K562 (cell line): ENCODE results near the gene CENPC. TPM values are rescaled to one million over a fixed set of nuclear protein-coding genes. Genes with fewer than 3 reads are reported as not detected.

Experiments
- ATAC-seq: fragments of 200-7000 bp; cut with Tn5 transposase; 3 replicates; pipeline ENCODE4 v1.9.1; 2020; ENCODE audit warnings: moderate library complexity
- BruUV-seq: library from RNA; stranded (reverse); fragments of 400-500 nt; replicated peaks from 2 replicates; lab custom pipeline; 2021; lab: Mats Ljungman, UMichigan
- CTCF ChIA-PET: fragments of 300-600 bp; formaldehyde crosslinking; extraction: SDS; loops from one replicate; lab custom pipeline; 2021; ENCODE audit warnings: low intra/inter-chr PET ratio; lab: Yijun Ruan, JAX
- POLR2A ChIA-PET: fragments of 300-600, 350-650 bp; sonication (Branson Sonifier 250); formaldehyde crosslinking; extraction: SDS; loops from one replicate; lab custom pipeline; 2021; ENCODE audit warnings: antibody characterized with exemption, inconsistent platforms; lab: Yijun Ruan, JAX
- DNase-seq, 4 experiments: peaks; one replicate each; pipeline versions ENCODE4 v3.0.0 to v3.0.0-alpha.2; 2011 to 2018; ENCODE audit warnings: low spot score in 3 of 4, mixed read lengths in 3 of 4; ENCODE audit errors: extremely low read depth in 1 of 4
- FAIRE-seq: peaks from 2 replicates; lab custom pipeline; 2011; peaks lifted over from hg19 to GRCh38; lab: Jason Lieb, UNC
- H2AFZ ChIP-seq: 2 replicates; pipeline ENCODE4 v1.6.0; 2011; ENCODE audit warnings: low read depth, low read length, control low read depth, inconsistent platforms
- H3K27ac ChIP-seq: fragments of 200-600 bp; 3 replicates; pipeline ENCODE4 v1.8.0; 2011; ENCODE audit warnings: low read depth, mild to moderate bottlenecking, control low read depth, inconsistent platforms, low read length, moderate library complexity, mixed read lengths; ENCODE audit errors: extremely low read depth
- H3K27me3 ChIP-seq, 2 experiments: fragments of 300-600 bp in 1 of 2; 2 replicates in 1 of 2; 3 replicates in 1 of 2; pipeline versions ENCODE4 v1.6.0 to v1.8.0; 2011; ENCODE audit warnings: inconsistent platforms in 2 of 2, low read length in 2 of 2, mild to moderate bottlenecking in 1 of 2, mixed read lengths in 1 of 2, moderate library complexity in 1 of 2; ENCODE audit not compliant: control insufficient read depth in 2 of 2, insufficient read depth in 2 of 2
- H3K36me3 ChIP-seq: fragments of 300-600 bp; 3 replicates; pipeline ENCODE4 v1.8.0; 2011; ENCODE audit warnings: mild to moderate bottlenecking, low read length, inconsistent platforms; ENCODE audit not compliant: control insufficient read depth, insufficient read depth
- H3K4me1 ChIP-seq, 2 experiments: fragments of 200-600 bp in 1 of 2; replicated peaks in 1 of 2; 2 replicates in 1 of 2; 3 replicates in 1 of 2; pipeline versions ENCODE4 v1.5.1 to v1.8.0; 2011; ENCODE audit warnings: inconsistent platforms in 2 of 2, low read length in 2 of 2, mild to moderate bottlenecking in 1 of 2, mixed read lengths in 1 of 2, moderate library complexity in 1 of 2; ENCODE audit not compliant: control insufficient read depth in 2 of 2, insufficient read depth in 2 of 2
- H3K4me2 ChIP-seq: 2 replicates; pipeline ENCODE4 v1.6.1; 2011; ENCODE audit warnings: low read length, control low read depth, inconsistent platforms, mixed read lengths; ENCODE audit not compliant: insufficient read depth
- H3K4me3 ChIP-seq: fragments of 200-600 bp; sonication (generic), shearing (Covaris generic); 2 replicates; pipeline ENCODE4 v1.5.1; 2016; ENCODE audit warnings: control low read depth, inconsistent platforms
- H3K79me2 ChIP-seq: fragments of 200-600 bp; 3 replicates; pipeline ENCODE4 v1.8.0; 2011; ENCODE audit warnings: low read length, inconsistent platforms; ENCODE audit not compliant: control insufficient read depth, insufficient read depth
- H3K9ac ChIP-seq, 2 experiments: 2 replicates each; pipeline versions ENCODE4 v1.6.0 to v1.6.1; 2011; ENCODE audit warnings: low read depth in 2 of 2, low read length in 2 of 2, control low read depth in 1 of 2, inconsistent platforms in 1 of 2, mild to moderate bottlenecking in 1 of 2, mixed read lengths in 1 of 2; ENCODE audit not compliant: insufficient read depth in 1 of 2
- H3K9me1 ChIP-seq: one replicate; pipeline ENCODE4 v1.6.0; 2011; ENCODE audit warnings: inconsistent platforms, mild to moderate bottlenecking, low read length, moderate library complexity; ENCODE audit not compliant: control insufficient read depth, insufficient read depth
- H3K9me3 ChIP-seq: replicated peaks from 2 replicates; pipeline ENCODE4 v1.5.1; 2011; ENCODE audit warnings: low read depth, low read length, inconsistent platforms; ENCODE audit not compliant: control insufficient read depth, insufficient read depth
- H4K20me1 ChIP-seq: replicated peaks from 2 replicates; pipeline ENCODE4 v1.6.1; 2011; ENCODE audit warnings: low read length, inconsistent platforms, mixed read lengths; ENCODE audit not compliant: control insufficient read depth, insufficient read depth
- BDP1 ChIP-seq: IDR thresholded peaks from 3 replicates; pipeline ENCODE4 v1.6.1; 2011; ENCODE audit not compliant: insufficient read length, insufficient read depth
- BHLHE40 ChIP-seq: IDR thresholded peaks from 2 replicates; pipeline ENCODE4 v1.6.1; 2011; ENCODE audit warnings: low read length, improper control_type of control experiment
- MED1 ChIP-seq: sonication (generic); formaldehyde crosslinking; IDR thresholded peaks from 2 replicates; pipeline ENCODE4 v1.8.1; 2023; ENCODE audit warnings: missing genetic modification reagents, borderline replicate concordance
- NUFIP1 ChIP-seq: fragments of 450-650 bp; IDR thresholded peaks from 2 replicates; pipeline ENCODE4 v1.6.1; 2018; ENCODE audit not compliant: partially characterized antibody
- RBM14 ChIP-seq: fragments of 200-400 bp; formaldehyde crosslinking; IDR thresholded peaks from 2 replicates; pipeline ENCODE4 v1.6.1; 2018; ENCODE audit warnings: low read depth, mild to moderate bottlenecking, low read length, moderate library complexity, borderline replicate concordance; ENCODE audit not compliant: insufficient read depth
- TFAM ChIP-seq: fragments of 250-450 bp; sonication (Bioruptor Pico); conservative IDR thresholded peaks from 2 replicates; pipeline ENCODE4 v1.5.0; 2021; ENCODE audit warnings: mild to moderate bottlenecking, moderate library complexity
- ZNF143 ChIP-seq: sonication (generic); formaldehyde crosslinking; IDR thresholded peaks from 2 replicates; pipeline ENCODE4 v1.9.0; 2022; ENCODE audit warnings: mild to moderate bottlenecking, missing genetic modification reagents
- ZNF277 ChIP-seq: fragments of 250-450 bp; sonication (Bioruptor Pico); IDR thresholded peaks from 2 replicates; pipeline ENCODE4 v1.8.0; 2022; ENCODE audit warnings: inconsistent platforms, mild to moderate bottlenecking, moderate library complexity, borderline replicate concordance
- ZNF785 ChIP-seq: fragments of 250-450 bp; sonication (Bioruptor Pico); IDR thresholded peaks from 2 replicates; pipeline ENCODE4 v1.4.0; 2020; ENCODE audit warnings: mild to moderate bottlenecking
- WGBS: fragments of 100-300 bp; shearing (Covaris generic); methylation state at CpG from one replicate; pipeline ENCODE4 v1.1.6; 2016; ENCODE audit warnings: low coverage, mixed read lengths; ENCODE audit not compliant: insufficient coverage; ENCODE audit errors: missing lambda C conversion rate; 5-methylcytosine and 5-hydroxymethylcytosine counted together
- in situ Hi-C: fragments of 300-500 bp; cut with MboI; formaldehyde crosslinking; loops from 4 replicates; pipeline ENCODE4 v1.15.0; 2018; ENCODE audit warnings: inconsistent platforms, mixed read lengths
- intact Hi-C: fragments of 100-400 bp; cut with micrococcal nuclease; formaldehyde crosslinking; loops from 2 replicates; pipeline ENCODE4 v1.14.2; 2022
- polyA plus RNA-seq, 8 experiments: library from polyadenylated mRNA; depleted of rRNA in 4 of 8; stranded (reverse) in 5 of 8; unstranded in 3 of 8; fragments of >200 nt; fragmentation: Nextera tagmentation in 2 of 8; fragmentation: Illumina TruSeq in 1 of 8; extraction: Ambion mirVana in 2 of 8; extraction: Trizol in 1 of 8; gene quantifications; 2 replicates each; pipeline versions ENCODE4 v1.2.1 to v1.2.3, GENCODE V29; 2011 to 2014; ENCODE audit warnings: inconsistent platforms in 1 of 8, missing spikeins in 1 of 8
- total RNA-seq, 7 experiments: library from RNA; depleted of rRNA in 6 of 7; stranded (reverse); fragments of >200 nt in 6 of 7; fragmentation: Illumina TruSeq in 2 of 7; extraction: Trizol in 2 of 7; gene quantifications; 2 replicates each; pipeline versions ENCODE4 v1.2.1 to v1.2.3, GENCODE V29; 2011 to 2021; ENCODE audit warnings: low replicate concordance in 1 of 7
- TF ChIP-seq, protein P1 (sequence below): fragments of 250-450 bp; sonication (Bioruptor Pico); IDR thresholded peaks from 2 replicates; pipeline ENCODE4 v1.4.0; 2020

Gene CENPC
- total and polyA plus RNA-seq, 9 of the 15 experiments (the other 6 are each of a cell fraction or from before 2014, with no cell fraction given), result 18.1 to 48.5 (median 30.8) TPM

DNA sequence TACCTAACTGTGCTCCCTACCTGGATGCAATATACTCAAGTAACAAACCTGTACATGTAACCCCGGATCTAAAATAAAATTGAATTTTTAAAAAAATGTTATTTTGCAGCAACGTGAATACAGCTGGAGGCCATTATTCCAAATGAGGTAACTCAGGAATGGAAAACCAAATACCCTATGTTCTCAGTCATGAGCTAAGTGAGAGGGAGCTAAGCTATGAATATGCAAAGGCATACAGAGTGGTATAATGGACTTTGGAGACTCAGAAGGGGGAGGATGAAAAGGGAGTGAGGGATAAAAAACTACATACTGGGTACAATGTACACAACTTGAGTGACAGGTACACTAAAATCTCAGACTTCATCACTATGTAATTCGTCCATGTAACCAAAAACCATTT, 78.6 kb downstream of the CENPC start:
- DNase-seq (no peak), FAIRE-seq (no peak), ATAC-seq (no peak)
- Histone ChIP-seq H3K27ac (no peak overlapping the region), H2AFZ (no peak overlapping the region), H3K4me1 (no peaks in the 10 kb centered on the region), H3K9me3 (no peaks in the 10 kb centered on the region), H3K36me3 (peaks cover 24% of the 10 kb centered on the region), H4K20me1 (no peaks in the 10 kb centered on the region), H3K9ac (no peak overlapping the region), H3K4me2 (no peak overlapping the region), H3K9me1 (no peaks in the 10 kb centered on the region), H3K27me3 (no peaks in the 10 kb centered on the region), H3K4me3 (no peak overlapping the region), H3K79me2 (no peaks in the 10 kb centered on the region)
- WGBS, result 92% methylated on average over 3 of the region's 3 CpGs
- POLR2A ChIA-PET, result no interaction called here
- BruUV-seq, result no TSS peak
- intact Hi-C loops, result no loop called here
- CTCF ChIA-PET, result no interaction called here
- in situ Hi-C loops, result no loop called here
- TF ChIP-seq MED1 (CRISPR knock-in tag), result no peak

DNA sequence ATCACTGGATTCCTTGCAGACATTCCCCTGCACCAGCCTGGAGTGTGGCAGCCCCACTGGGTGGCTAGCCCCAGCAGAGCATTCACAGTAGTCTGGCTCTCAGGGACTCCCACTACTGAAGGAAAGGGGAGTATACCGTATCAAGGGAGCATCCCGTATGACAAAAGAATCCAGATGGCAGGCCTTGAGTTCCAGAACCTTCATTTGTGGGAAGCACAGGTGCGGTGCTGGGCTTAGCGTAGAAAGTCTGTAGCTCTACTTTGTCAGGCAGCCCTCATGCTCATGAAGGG, 79.6 kb downstream of the CENPC start:
- intact Hi-C loops, result no loop called here
- TF ChIP-seq BDP1, result no peak
- TF ChIP-seq ZNF785 (CRISPR knock-in tag), result no peak
- TF ChIP-seq RBM14, result no peak
- TF ChIP-seq NUFIP1, result no peak
- TF ChIP-seq ZNF143 (CRISPR knock-in tag), result no peak
- no peak for TF ChIP-seq TFAM (CRISPR knock-in tag)
- no peak for TF ChIP-seq BHLHE40
- TF ChIP-seq, protein P1, sequence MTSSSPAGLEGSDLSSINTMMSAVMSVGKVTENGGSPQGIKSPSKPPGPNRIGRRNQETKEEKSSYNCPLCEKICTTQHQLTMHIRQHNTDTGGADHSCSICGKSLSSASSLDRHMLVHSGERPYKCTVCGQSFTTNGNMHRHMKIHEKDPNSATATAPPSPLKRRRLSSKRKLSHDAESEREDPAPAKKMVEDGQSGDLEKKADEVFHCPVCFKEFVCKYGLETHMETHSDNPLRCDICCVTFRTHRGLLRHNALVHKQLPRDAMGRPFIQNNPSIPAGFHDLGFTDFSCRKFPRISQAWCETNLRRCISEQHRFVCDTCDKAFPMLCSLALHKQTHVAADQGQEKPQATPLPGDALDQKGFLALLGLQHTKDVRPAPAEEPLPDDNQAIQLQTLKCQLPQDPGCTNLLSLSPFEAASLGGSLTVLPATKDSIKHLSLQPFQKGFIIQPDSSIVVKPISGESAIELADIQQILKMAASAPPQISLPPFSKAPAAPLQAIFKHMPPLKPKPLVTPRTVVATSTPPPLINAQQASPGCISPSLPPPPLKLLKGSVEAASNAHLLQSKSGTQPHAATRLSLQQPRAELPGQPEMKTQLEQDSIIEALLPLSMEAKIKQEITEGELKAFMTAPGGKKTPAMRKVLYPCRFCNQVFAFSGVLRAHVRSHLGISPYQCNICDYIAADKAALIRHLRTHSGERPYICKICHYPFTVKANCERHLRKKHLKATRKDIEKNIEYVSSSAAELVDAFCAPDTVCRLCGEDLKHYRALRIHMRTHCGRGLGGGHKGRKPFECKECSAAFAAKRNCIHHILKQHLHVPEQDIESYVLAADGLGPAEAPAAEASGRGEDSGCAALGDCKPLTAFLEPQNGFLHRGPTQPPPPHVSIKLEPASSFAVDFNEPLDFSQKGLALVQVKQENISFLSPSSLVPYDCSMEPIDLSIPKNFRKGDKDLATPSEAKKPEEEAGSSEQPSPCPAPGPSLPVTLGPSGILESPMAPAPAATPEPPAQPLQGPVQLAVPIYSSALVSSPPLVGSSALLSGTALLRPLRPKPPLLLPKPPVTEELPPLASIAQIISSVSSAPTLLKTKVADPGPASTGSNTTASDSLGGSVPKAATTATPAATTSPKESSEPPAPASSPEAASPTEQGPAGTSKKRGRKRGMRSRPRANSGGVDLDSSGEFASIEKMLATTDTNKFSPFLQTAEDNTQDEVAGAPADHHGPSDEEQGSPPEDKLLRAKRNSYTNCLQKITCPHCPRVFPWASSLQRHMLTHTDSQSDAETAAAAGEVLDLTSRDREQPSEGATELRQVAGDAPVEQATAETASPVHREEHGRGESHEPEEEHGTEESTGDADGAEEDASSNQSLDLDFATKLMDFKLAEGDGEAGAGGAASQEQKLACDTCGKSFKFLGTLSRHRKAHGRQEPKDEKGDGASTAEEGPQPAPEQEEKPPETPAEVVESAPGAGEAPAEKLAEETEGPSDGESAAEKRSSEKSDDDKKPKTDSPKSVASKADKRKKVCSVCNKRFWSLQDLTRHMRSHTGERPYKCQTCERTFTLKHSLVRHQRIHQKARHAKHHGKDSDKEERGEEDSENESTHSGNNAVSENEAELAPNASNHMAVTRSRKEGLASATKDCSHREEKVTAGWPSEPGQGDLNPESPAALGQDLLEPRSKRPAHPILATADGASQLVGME, result no peak
- no peak for TF ChIP-seq ZNF277

More for the DNA sequence above, 79.6 kb downstream of the CENPC start:
- DNase-seq (no peak), ATAC-seq (no peak; the same call in 1 of the 3 replicates), FAIRE-seq (no peak)
- peak overlapping the region in 1 of 2 experiments; percentile 38; a peak in 1 of 4 replicates for H3K9ac ChIP-seq
- no peak overlapping the region for H3K4me3 ChIP-seq
- CTCF ChIA-PET, result no interaction called here
- no peak overlapping the region for H3K4me2 ChIP-seq
- no peaks in the 10 kb centered on the region for H4K20me1 ChIP-seq
- H3K79me2 ChIP-seq, result no peaks in the 10 kb centered on the region
- H3K27ac ChIP-seq, result no peak overlapping the region
- H3K36me3 ChIP-seq, result peaks cover 17% of the 10 kb centered on the region; the same call in 1 of the 3 replicates
- POLR2A ChIA-PET, result interaction anchor here (1.3 kb wide), 1 partner anchor 15 kb away, joined by 3 read pairs; no protein-coding TSS in a partner anchor
- H2AFZ ChIP-seq, result no peak overlapping the region
- WGBS, result 100% methylated on average over 4 of the region's 4 CpGs
- in situ Hi-C loops, result no loop called here
- H3K27me3 ChIP-seq, result no peaks in the 10 kb centered on the region
- H3K4me1 ChIP-seq, result no peaks in the 10 kb centered on the region
- H3K9me3 ChIP-seq, result no peaks in the 10 kb centered on the region
- no peaks in the 10 kb centered on the region for H3K9me1 ChIP-seq
- no TSS peak for BruUV-seq
